H9 (cell line): Measurements from ENCODE around the gene METTL17. TPM values are rescaled to one million over a fixed set of nuclear protein-coding genes. Genes with fewer than 3 reads are reported as not detected.

Experiments used
- DNase-seq: peaks from one replicate; pipeline ENCODE4 v3.0.0-alpha.2; 2017
- H2AFZ ChIP-seq: one replicate; pipeline ENCODE4 v1.6.1; 2013; ENCODE audit warnings: mild to moderate bottlenecking, low read length, control low read depth, moderate library complexity
- H2AK5ac ChIP-seq: 2 replicates; pipeline ENCODE4 v1.6.1; 2013; ENCODE audit warnings: low read length, control low read depth, mixed read lengths; ENCODE audit not compliant: insufficient read length
- H2BK120ac ChIP-seq: one replicate; pipeline ENCODE4 v1.6.1; 2013; ENCODE audit warnings: low read depth, mild to moderate bottlenecking, low read length, control low read depth, inconsistent platforms; ENCODE audit not compliant: poor library complexity, severe bottlenecking
- H2BK12ac ChIP-seq: 2 replicates; pipeline ENCODE4 v1.6.1; 2013; ENCODE audit warnings: low read length, control low read depth, mixed read lengths, low read depth; ENCODE audit not compliant: insufficient read length
- H2BK15ac ChIP-seq: 2 replicates; pipeline ENCODE4 v1.6.1; 2013; ENCODE audit warnings: low read depth, low read length, control low read depth
- H2BK20ac ChIP-seq: one replicate; pipeline ENCODE4 v1.6.1; 2013; ENCODE audit warnings: low read depth, mild to moderate bottlenecking, low read length, control low read depth, inconsistent platforms; ENCODE audit not compliant: poor library complexity, severe bottlenecking
- H2BK5ac ChIP-seq: 2 replicates; pipeline ENCODE4 v1.6.1; 2013; ENCODE audit warnings: low read length, control low read depth, mixed read lengths; ENCODE audit not compliant: insufficient read length
- H3K14ac ChIP-seq: 2 replicates; pipeline ENCODE4 v1.6.1; 2013; ENCODE audit warnings: low read length, control low read depth; ENCODE audit not compliant: insufficient read depth
- H3K18ac ChIP-seq: 2 replicates; pipeline ENCODE4 v1.6.1; 2013; ENCODE audit warnings: low read depth, mild to moderate bottlenecking, mixed read lengths, low read length, control low read depth; ENCODE audit not compliant: insufficient read length
- H3K23ac ChIP-seq: 2 replicates; pipeline ENCODE4 v1.6.1; 2013; ENCODE audit warnings: low read length, control low read depth, mixed read lengths, low read depth; ENCODE audit not compliant: insufficient read length
- H3K23me2 ChIP-seq: 2 replicates; pipeline ENCODE4 v1.6.1; 2013; ENCODE audit warnings: low read depth, mild to moderate bottlenecking, mixed read lengths, low read length, control low read depth; ENCODE audit not compliant: insufficient read length, poor library complexity, severe bottlenecking
- H3K27ac ChIP-seq: 2 replicates; pipeline ENCODE4 v1.5.1; 2013; ENCODE audit warnings: low read length, control low read depth, mixed read lengths, low read depth; ENCODE audit not compliant: insufficient read length
- H3K27me3 ChIP-seq: 2 replicates; pipeline ENCODE4 v1.6.1; 2013; ENCODE audit warnings: low read length, control low read depth, inconsistent platforms; ENCODE audit not compliant: insufficient read depth
- H3K4ac ChIP-seq: 2 replicates; pipeline ENCODE4 v1.6.1; 2013; ENCODE audit warnings: low read depth, mild to moderate bottlenecking, control low read depth, inconsistent platforms, low read length, moderate library complexity
- H3K4me1 ChIP-seq: 2 replicates; pipeline ENCODE4 v1.6.1; 2013; ENCODE audit warnings: low read length, control low read depth, inconsistent platforms; ENCODE audit not compliant: insufficient read depth
- H3K4me2 ChIP-seq: 2 replicates; pipeline ENCODE4 v1.6.1; 2013; ENCODE audit warnings: low read length, control low read depth, mixed read lengths; ENCODE audit not compliant: insufficient read length, insufficient read depth
- H3K56ac ChIP-seq: 2 replicates; pipeline ENCODE4 v1.6.1; 2013; ENCODE audit warnings: low read depth, mild to moderate bottlenecking, mixed read lengths, low read length, control low read depth; ENCODE audit not compliant: insufficient read length
- H3K79me1 ChIP-seq: 2 replicates; pipeline ENCODE4 v1.6.1; 2013; ENCODE audit warnings: low read depth, mild to moderate bottlenecking, moderate library complexity, low read length, control low read depth, inconsistent platforms; ENCODE audit not compliant: insufficient read depth, poor library complexity, severe bottlenecking
- H3K79me2 ChIP-seq: 2 replicates; pipeline ENCODE4 v1.6.1; 2013; ENCODE audit warnings: low read length, control low read depth, inconsistent platforms; ENCODE audit not compliant: insufficient read depth
- H3K9ac ChIP-seq: 2 replicates; pipeline ENCODE4 v1.6.1; 2013; ENCODE audit warnings: low read length, control low read depth, mixed read lengths; ENCODE audit not compliant: insufficient read length; ENCODE audit errors: extremely low read depth
- H3K9me3 ChIP-seq: one replicate; pipeline ENCODE4 v1.6.1; 2013; ENCODE audit warnings: low read depth, low read length, inconsistent platforms; ENCODE audit not compliant: control insufficient read depth
- H3T11ph ChIP-seq: one replicate; pipeline ENCODE4 v1.6.1; 2013; ENCODE audit warnings: mild to moderate bottlenecking, low read length, control low read depth, inconsistent platforms
- H4K20me1 ChIP-seq: one replicate; pipeline ENCODE4 v1.6.1; 2013; ENCODE audit not compliant: control insufficient read depth, insufficient read length, insufficient read depth
- H4K5ac ChIP-seq: 2 replicates; pipeline ENCODE4 v1.6.1; 2013; ENCODE audit warnings: low read depth, mild to moderate bottlenecking, mixed read lengths, low read length, control low read depth; ENCODE audit not compliant: insufficient read length
- H4K8ac ChIP-seq: replicated peaks from 2 replicates; pipeline ENCODE4 v1.6.1; 2013; ENCODE audit warnings: low read length, control low read depth, mixed read lengths, low read depth; ENCODE audit not compliant: insufficient read length
- H4K91ac ChIP-seq: 2 replicates; pipeline ENCODE4 v1.6.1; 2013; ENCODE audit warnings: low read depth, mild to moderate bottlenecking, moderate library complexity, mixed read lengths, low read length, control low read depth; ENCODE audit not compliant: insufficient read length
- H3K27ac Mint-ChIP-seq, 3 experiments: 2 replicates in 2 of 3; 3 replicates in 1 of 3; pipeline ENCODE4 v1.8.0; 2020 to 2021; ENCODE audit warnings: mixed read lengths in 3 of 3, mild to moderate bottlenecking in 1 of 3, moderate library complexity in 1 of 3
- H3K27me3 Mint-ChIP-seq: 2 replicates; pipeline ENCODE4 v1.8.0; 2021; ENCODE audit warnings: low read depth, mild to moderate bottlenecking, moderate library complexity, mixed read lengths
- H3K36me3 Mint-ChIP-seq, 3 experiments: 2 replicates in 2 of 3; 3 replicates in 1 of 3; pipeline ENCODE4 v1.8.0; 2020 to 2021; ENCODE audit warnings: low read depth in 3 of 3, mixed read lengths in 3 of 3; ENCODE audit not compliant: insufficient read depth in 1 of 3
- H3K4me1 Mint-ChIP-seq, 2 experiments: 2 replicates each; pipeline ENCODE4 v1.8.0; 2020; ENCODE audit warnings: mixed read lengths in 2 of 2
- H3K4me3 Mint-ChIP-seq, 2 experiments: 2 replicates in 1 of 2; 3 replicates in 1 of 2; pipeline ENCODE4 v1.8.0; 2020 to 2021; ENCODE audit warnings: mild to moderate bottlenecking in 2 of 2, mixed read lengths in 2 of 2, moderate library complexity in 1 of 2
- H3K9me3 Mint-ChIP-seq, 2 experiments: 2 replicates in 1 of 2; 3 replicates in 1 of 2; pipeline ENCODE4 v1.8.0; 2020; ENCODE audit warnings: mild to moderate bottlenecking in 2 of 2, mixed read lengths in 2 of 2, moderate library complexity in 1 of 2
- WGBS: extraction: QIAGEN DNeasy Blood & Tissue Kit; methylation state at CpG from one replicate; pipeline ENCODE4 v1.1.7; 2013; ENCODE audit warnings: missing lambda C conversion rate, low lambda C conversion rate, mixed read lengths; ENCODE audit not compliant: insufficient read length; ENCODE audit errors: extremely low coverage; 5-methylcytosine and 5-hydroxymethylcytosine counted together
- total RNA-seq: library from RNA; stranded (reverse); gene quantifications from 2 replicates; pipeline ENCODE4 v1.2.1, GENCODE V29; 2021
- TF ChIP-seq, protein P1 (sequence below): fragments of 200-600 bp; sonication (generic); conservative IDR thresholded peaks from 3 replicates; pipeline ENCODE4 v1.8.0; 2021; ENCODE audit warnings: antibody characterized with exemption, mild to moderate bottlenecking

Gene METTL17
- total RNA-seq, 1 experiment from 2014 or later = 81.4 TPM

- H3K4me3 Mint-ChIP-seq = peak overlapping the region; percentile 91 to 94
- no peaks in the 10 kb centered on the region for H3K4me1 ChIP-seq
- H3K23me2 ChIP-seq = peaks cover 6% of the 10 kb centered on the region
- H3K27ac Mint-ChIP-seq = peak overlapping the region; percentile 89 to 99 (median 97); a peak in 6 of 7 replicates
- peak overlapping the region; percentile 6 for H3K18ac ChIP-seq
- H3K27me3 ChIP-seq = no peaks in the 10 kb centered on the region
- H3K4me2 ChIP-seq = peak overlapping the region; percentile 75
- H3K4ac ChIP-seq = no peak overlapping the region
- peak overlapping the region; percentile 6 for H2AFZ ChIP-seq
- H3K79me2 ChIP-seq = no peaks in the 10 kb centered on the region
- no peak overlapping the region for H3K56ac ChIP-seq
- H2BK120ac ChIP-seq = no peak overlapping the region
- no peaks in the 10 kb centered on the region for H4K20me1 ChIP-seq
- no peaks in the 10 kb centered on the region for H3K9me3 Mint-ChIP-seq
- peaks cover 8 to 12% of the 10 kb centered on the region in 2 experiments for H3K4me1 Mint-ChIP-seq
- no peaks in the 10 kb centered on the region for H3K36me3 Mint-ChIP-seq
- DNase-seq = peak; percentile 94
- H2BK20ac ChIP-seq = no peak overlapping the region
- H2BK15ac ChIP-seq = no peak overlapping the region
- H3K27ac ChIP-seq = no peak overlapping the region
- H3T11ph ChIP-seq = no peak overlapping the region
- WGBS = no CpG with 5 or more reads among the region's 47 CpGs
- H4K91ac ChIP-seq = no peak overlapping the region
- TF ChIP-seq, protein P1, sequence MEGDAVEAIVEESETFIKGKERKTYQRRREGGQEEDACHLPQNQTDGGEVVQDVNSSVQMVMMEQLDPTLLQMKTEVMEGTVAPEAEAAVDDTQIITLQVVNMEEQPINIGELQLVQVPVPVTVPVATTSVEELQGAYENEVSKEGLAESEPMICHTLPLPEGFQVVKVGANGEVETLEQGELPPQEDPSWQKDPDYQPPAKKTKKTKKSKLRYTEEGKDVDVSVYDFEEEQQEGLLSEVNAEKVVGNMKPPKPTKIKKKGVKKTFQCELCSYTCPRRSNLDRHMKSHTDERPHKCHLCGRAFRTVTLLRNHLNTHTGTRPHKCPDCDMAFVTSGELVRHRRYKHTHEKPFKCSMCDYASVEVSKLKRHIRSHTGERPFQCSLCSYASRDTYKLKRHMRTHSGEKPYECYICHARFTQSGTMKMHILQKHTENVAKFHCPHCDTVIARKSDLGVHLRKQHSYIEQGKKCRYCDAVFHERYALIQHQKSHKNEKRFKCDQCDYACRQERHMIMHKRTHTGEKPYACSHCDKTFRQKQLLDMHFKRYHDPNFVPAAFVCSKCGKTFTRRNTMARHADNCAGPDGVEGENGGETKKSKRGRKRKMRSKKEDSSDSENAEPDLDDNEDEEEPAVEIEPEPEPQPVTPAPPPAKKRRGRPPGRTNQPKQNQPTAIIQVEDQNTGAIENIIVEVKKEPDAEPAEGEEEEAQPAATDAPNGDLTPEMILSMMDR = peak; percentile 86
- H4K8ac ChIP-seq = no peak overlapping the region
- no peak overlapping the region for H4K5ac ChIP-seq
- H3K23ac ChIP-seq = no peak overlapping the region
- H3K9me3 ChIP-seq = no peaks in the 10 kb centered on the region
- peak overlapping the region; percentile 60 for H3K9ac ChIP-seq
- H3K27me3 Mint-ChIP-seq = peaks cover 31% of the 10 kb centered on the region
- peak overlapping the region; percentile 77; the same call in 1 of the 2 replicates for H3K14ac ChIP-seq
- H2BK12ac ChIP-seq = no peak overlapping the region
- H2BK5ac ChIP-seq = no peak overlapping the region
- H2AK5ac ChIP-seq = no peak overlapping the region
- no peaks in the 10 kb centered on the region for H3K79me1 ChIP-seq
Observed at GRCh38 chr14:20970983-20971704, 18.6 kb upstream of the METTL17 start.
